ENCODE results near the gene PIK3C2G.

- TF ChIP-seq EZH2phosphoT487 (IDR thresholded peaks at IDR 0.05; ENCODE audit: insufficient read depth, low read depth) (no peak), EZH2 (IDR thresholded peaks at IDR 0.05; ENCODE audit: insufficient read depth, poor library complexity, severe bottlenecking) (no peak)
These were observed 18.1 kb upstream of the PIK3C2G start for GRCh38 chr12:18243238-18243637.
